ENCODE measurements around the gene GIMAP7.
"Not testable (repeated sequence)": the region's sequence is repeated elsewhere in the genome, so short reads cannot be mapped to it uniquely, and the experiment has no call there.

The GIMAP7 gene

DNA sequence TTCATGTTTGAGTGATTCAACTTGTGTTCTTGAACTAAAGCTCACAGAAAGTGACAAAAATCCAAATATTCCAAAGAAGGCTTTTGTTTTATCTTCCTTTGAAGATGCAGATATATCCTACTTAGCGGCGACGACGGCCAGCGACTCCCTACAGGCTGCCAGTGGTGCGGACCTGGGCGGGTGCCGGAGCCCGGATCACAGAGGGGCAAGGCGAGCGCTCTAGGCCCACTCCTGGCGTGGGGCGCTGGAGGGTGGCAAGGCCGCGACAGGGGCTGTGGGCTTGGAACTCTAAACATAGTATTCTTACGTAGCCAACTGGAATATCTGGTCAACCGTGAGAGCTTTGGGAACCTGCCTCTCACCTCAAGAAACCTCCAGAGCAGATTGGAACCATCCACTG, 914 bp upstream of the GIMAP7 start:
- DNase-seq (ENCODE audit: low read depth): no peak

DNA sequence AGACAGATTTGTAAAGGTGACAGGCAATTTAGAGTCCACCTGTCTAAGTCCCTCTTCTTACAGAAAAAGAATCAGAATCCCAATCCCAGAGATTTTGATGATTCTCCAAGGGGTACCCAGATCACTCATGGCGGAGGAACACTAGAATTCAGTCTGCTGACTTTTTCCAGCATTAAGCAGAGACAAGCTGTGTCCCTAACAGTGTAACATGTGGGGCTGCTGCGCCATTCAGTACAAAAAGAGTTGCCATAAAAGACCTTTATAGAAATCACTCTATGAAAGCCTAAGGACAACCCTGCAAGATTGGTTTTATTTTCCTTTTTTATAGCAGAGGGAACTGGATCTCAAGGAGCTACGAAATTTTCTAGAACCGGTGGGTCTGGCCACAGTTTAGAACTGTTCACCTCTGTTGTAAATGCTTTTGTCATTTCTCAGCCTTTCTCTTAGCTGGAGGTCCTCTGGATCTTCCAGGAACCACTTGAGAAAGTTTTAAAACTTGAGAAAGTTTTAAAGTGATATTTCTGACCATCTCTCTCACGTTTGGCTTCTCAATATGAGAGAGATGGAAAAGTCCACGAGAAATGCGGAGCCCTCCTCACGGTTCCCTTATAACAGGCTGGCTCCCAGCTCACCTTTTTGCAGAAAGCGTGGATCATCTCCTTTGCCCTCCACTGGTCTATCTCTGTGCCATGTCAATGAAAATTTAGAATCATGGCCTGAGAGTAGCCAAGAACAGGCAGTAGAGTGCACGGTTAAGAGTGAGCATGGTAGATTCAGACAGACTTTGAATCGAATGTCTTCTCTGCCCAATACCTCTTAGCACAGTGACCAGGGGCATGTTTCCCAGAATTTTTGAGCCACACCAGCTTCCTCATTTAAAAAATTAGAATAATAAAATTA, 826 bp downstream of the GIMAP7 start:
- no peak for DNase-seq (ENCODE audit: low read depth)

DNA sequence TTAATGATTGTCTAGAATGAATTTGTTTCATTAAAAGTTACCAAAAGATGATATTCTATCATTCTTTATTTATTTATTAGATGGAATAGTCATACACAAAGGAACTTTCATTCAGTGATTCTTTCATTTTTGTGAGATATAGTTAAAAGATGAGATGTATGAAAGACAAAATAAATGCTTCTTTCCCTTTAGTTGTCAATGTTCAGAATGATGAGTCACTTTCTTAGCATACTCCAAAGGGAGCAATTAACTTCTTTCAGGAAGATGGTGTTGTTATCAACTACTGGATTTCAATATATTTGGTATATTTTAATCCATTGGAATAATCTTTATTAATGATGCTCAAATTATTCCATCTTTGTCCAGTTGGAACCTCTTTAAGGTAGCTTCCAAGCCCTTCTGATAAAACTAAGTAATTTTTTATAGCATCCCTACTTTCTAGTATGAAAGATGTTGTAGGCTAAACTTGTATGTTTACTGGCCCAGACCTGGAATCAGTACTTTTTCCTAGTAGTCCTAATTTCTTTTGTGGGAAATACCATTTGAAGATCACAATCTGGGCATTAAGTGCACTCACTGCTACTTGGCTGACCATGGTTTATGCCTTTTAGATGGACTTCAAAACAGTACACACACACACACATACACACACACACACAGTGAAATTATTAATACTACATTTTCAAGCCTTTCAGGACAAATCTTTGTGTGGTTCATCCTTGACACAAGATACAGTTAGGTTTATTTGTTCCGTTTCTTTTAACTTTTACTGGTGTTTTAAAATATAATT, 2.5 kb downstream of the GIMAP7 start:
- no peak for DNase-seq (ENCODE audit: low read depth)

DNA sequence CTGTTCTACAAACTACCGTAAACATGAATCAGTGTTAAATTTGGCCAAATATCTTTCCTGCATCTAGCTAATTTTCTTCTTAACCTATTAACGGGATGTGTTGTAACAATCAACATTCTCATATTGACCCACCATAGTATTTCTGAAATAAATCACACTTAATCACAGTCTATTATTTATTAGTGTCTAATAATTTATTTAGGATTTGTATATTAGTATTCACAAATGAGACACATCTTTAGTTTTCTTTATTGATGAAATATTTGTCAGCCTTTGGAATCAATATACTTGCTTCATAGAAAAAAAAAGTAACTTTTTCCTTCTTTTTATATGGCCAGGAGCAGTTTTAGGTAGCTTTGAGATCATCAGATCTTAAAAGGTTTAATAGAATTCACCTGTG, 4.6 kb downstream of the GIMAP7 start:
- DNase-seq (ENCODE audit: low read depth): no peak

DNA sequence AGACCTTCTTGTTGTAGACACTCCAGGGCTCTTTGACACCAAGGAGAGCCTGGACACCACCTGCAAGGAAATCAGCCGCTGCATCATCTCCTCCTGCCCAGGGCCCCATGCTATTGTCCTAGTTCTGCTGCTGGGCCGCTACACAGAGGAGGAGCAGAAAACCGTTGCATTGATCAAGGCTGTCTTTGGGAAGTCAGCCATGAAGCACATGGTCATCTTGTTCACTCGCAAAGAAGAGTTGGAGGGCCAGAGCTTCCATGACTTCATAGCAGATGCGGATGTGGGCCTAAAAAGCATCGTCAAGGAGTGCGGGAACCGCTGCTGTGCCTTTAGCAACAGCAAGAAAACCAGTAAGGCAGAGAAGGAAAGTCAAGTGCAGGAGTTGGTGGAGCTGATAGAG, 5.5 kb downstream of the GIMAP7 start:
- no peak for DNase-seq (ENCODE audit: low read depth)

DNA sequence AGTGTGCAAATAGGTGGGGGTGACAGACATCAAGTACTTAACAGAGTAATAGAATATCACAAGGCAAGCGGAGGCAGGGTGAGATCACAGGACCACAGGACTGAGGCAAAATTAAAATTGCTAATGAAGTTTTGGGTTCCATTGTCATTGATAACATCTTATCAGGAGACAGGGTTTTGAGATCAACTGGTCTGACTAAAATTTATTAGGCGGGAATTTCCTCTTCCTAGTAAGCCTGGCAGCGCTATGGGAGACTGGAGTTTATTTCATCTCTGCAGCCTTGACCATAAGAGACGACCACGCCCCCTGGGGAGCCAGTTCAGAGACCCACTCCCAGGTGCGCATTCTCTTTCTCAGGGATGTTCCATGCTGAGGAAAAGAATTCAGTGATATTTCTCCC, 8.3 kb downstream of the GIMAP7 start:
- not testable (repeated sequence) for DNase-seq (ENCODE audit: low read depth)

DNA sequence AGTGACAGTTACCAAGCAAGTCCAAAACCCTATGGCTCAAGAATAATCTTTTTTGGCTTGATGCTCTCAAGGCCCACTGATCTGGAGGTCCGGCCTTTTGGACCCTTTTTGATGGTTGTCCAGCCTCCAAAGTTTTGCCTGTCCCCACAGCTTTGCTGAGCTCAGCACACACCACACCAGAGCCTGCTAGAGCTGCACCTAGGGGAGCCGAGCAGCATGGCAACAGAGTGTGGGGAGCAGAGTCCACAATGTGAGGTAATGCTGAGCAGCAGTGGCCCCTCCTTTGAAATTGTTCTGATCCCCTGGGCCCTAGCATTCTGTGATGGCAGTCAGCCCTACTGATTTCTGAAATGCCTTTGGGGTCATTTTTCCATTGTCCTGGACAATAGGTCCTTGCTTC, 9.3 kb downstream of the GIMAP7 start:
- no peak for DNase-seq (ENCODE audit: low read depth)

DNA sequence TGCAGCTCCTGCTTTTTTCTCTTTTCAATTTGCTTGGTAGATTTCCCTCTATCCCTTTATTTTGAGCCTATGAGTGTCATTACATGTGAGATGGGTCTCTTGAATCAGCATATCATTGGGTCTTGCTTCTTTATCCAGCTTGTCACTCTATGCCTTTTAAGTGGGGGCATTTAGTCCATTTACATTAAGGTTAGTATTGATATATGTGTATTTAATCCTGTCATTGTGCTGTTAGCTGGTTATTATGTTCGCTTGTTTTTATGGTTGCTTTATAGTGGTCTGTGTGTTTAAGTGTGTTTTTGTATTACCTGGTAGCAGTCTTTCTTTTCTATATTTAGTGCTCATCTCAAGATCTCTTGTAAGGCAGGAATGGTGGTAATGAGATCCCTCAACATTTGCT, 17.0 kb downstream of the GIMAP7 start:
- no peak for DNase-seq (ENCODE audit: low read depth)

DNA sequence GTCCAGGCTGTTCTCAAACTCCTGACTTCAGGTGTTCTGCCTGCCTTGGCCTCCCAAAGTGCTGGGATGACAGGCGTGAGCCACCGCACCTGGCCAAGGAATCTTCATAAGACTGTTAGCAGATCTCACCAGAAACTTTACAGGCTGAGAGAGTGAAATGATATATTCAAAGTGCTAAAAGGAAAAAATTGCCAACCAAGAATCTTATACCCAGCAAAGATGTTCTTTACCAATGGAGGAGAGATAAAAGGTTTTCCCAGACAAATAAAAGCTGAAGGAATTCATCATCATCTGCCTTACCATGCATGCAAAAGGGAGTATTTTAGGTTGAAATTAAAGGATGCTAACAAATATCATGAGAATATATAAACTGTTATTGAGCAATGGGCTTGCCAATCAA, 23.6 kb downstream of the GIMAP7 start:
- DNase-seq (ENCODE audit: low read depth): no peak

DNA sequence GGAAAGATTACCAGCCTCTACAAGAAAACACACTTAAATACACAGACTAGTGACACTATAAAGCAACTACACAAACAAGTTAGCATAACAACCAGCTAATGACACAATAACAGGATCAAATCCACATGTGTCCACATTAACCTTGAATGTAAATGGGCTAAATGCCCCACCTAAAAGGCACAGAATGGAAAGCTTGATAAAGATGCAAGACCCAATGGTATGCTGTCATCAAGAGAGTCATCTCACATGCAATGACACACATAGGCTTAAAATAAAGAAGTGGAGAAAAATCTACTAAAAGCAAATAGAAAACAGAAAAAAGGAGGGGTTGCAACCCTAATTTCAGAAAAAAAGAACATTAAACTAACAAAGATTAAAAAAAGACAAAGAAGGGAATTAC, 38.5 kb downstream of the GIMAP7 start:
- DNase-seq (ENCODE audit: low read depth): no peak

DNA sequence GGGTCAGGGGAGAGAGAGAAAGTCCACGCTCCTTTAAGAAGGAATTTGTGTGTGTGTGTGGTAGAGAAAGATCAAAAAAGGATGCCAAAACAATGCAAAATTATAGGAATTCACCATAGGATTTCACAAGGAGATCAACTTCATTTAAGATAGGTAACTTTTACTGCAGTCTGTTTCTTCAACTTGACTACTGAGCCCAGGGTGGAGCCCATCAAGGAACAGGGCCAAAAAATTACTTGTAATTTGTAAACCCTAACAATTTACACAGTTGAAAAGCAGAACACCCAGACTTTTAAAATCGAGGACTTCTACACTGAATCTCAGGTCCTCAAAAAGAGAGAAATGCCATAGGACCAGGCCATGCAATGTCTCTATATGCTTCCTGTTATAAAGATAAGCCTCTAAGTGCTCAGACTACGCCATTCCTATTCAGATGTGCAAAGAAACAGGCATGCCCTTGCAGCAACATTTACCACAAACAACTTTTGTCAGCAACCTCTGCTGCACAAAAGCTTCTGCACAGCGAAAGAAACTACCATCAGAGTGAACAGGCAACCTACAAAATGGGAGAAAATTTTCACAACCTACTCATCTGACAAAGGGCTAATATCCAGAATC, 42.0 kb downstream of the GIMAP7 start:
- no peak for DNase-seq (ENCODE audit: low read depth)

DNA sequence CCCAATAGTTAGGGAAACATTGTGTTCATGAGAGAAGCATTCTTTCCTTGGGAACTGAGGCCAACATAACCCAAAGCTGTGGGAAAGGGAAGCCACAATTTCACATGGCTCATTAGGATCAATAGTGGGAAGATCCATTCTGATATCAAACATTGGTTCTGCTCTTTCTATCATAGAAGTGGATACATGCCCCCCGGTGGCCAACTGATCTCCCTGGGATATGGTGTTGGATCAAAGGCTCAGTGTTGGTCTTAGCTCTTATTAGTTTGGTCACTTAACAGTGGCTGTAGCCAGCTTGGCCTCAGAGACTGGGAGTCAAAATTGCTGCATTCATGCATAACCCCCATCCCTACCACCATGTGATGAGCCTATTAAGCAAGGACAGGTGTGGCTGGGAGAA, 45.8 kb downstream of the GIMAP7 start:
- no peak for DNase-seq (ENCODE audit: low read depth)

DNA sequence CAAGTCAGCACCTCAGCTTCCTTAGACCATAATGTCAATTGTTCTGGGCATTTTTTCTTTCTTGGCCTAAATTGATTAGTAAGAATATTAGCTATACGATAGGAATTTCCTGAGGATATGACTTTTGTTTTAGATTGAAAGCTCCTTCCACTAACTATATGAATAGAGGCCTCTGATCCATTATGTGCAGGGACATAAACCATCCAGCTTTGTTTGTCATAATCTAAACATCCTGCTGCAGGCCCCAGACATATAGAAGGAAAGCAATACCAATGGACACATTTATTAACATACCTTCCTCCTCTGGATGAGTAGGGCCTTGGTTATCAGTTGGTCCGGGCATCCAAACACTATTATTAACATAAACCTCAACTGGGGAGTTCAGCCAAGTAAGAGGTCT, 48.2 kb downstream of the GIMAP7 start:
- DNase-seq (ENCODE audit: low read depth): no peak

DNA sequence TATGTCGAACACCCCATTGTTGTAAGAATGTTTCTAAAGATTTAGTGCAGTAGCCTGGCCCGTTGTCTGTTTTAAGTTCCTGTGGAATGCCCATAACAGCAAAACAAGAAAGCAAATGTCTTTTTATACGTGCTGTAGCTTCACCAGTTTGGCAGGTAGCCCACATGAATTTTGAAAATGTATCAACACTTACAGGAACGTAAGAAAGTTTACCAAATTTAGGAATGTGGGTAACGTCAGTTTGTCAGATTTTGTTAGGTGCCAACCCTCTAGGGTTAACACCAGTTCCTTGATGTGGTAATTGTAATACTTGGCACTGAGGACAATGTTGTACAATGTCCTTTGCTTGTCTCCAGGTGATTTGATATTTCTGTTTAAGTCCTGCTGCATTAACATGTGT, 49.3 kb downstream of the GIMAP7 start:
- no peak for DNase-seq (ENCODE audit: low read depth)

DNA sequence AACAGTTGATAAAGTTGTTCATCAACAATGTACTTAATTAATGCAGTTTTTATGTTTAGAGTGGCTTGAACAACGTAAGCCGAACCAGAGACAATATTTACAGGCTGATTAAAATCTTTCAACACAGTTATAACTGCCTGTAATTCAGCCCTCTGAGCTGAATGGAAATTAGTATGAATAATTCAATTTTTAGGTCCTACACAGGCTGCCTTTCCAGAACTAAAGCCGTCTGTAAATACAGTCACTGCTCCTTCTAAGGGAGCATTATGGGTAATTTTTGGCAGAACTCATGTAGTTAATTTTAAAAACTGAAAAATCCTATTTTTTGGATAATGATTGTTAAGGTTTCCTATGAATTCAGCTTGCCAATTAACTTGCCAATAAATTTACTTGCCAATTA, 49.9 kb downstream of the GIMAP7 start:
- DNase-seq (ENCODE audit: low read depth): no peak

DNA sequence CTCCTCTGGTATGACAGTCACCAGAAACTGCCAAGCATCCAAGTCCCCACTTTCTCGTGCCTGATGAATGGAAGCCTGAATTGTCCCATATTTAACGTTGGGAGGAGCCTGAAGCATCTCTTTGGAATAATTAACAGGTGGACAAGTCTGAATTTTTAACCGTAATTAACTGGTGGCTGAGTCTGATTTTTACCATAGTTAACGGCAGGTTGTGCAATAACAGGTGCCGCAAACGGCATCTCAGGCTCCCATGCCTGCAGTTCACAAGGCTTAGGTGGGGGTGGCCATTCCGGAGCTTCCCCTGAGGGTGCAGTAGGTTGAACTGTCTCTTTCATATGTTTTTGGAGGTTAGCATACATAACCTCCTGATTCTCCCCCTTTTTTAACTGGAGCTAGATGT, 50.6 kb downstream of the GIMAP7 start:
- no peak for DNase-seq (ENCODE audit: low read depth)

DNA sequence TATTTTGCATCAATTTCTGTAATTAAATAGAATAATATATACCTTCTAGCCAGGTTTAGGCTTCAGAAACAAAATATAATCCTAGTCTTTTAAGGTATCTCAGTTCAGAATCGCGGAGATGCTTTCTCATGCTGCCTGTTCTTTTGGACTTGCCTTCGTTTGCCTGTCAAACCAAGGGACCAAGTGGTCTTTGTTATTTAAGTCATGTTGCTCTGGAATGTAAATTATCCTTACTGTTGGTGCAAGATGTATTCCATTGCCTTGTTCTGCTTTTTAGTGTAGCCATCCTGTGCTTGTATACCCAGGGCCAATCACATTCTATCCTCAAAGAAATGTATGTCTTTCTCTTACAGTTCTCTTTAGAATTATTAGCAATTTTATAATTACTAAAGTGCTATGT, 51.5 kb downstream of the GIMAP7 start:
- no peak for DNase-seq (ENCODE audit: low read depth)

DNA sequence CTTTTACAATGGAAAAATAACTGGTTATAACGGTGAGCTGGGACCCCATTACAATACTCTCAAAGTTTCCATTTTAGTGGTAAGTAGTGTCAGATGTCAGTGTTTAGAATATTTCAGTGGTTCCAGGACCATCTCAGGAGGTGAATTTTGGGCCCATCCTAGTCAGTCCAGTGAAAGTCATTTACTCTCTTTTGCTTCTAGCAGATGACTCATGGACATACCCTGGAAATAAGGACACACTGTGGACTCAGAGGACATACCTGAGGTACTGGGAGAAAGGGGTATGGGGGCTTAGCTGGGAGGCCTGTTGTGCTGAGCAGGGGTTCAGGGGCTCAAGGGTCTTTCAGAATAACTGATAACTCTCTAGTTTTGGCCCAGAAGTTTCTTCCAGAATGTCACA, 51.9 kb downstream of the GIMAP7 start:
- no peak for DNase-seq (ENCODE audit: low read depth)

DNA sequence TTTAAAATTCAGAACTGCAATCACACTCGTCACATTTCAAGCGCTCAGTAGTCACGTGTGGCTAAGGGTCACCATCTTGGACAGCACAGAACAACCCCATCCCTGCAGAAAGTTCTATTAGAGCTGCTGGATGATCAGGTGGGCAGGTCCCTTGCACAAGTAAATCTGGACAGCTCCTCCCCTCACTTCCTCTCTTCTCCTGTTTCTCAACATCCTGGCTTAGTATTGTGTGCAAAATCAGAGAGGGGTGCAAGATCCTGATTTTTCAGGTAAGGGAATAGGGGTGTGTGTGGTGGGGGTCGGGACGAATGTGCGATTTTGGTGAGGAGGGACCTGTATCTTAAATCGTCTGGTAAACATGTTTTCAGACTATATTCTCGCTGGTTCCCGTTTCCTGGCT, 52.5 kb downstream of the GIMAP7 start, which contains the start of gene GIMAP4:
Gene GIMAP4 (plus strand): TSS at position 222 of the 400 bp plus-strand sequence. CDS start 2,512 bp downstream, outside the sequence.
- no peak for DNase-seq (ENCODE audit: low read depth)

DNA sequence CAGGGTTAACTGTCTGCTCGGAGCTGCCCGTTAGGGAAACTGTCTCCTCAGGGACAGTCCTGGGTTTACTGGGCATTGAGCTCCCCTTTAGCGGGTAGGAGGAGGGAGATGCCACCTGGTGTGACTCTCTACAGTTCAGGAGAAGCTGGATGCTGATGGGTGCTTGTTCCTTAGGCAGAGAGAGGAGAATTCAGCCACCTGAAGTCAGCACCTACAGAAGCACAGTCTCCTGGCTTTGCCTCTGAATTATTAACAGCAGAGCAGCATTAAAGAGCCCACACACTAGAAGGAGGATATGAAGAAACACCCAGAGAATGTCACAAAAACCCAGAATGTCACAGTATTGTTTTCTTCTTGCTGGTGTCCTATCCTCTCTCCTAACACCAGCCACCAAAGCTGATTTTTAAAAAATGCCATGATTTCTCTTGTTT, 53.2 kb downstream of the GIMAP7 start:
- DNase-seq (ENCODE audit: low read depth): no peak

DNA sequence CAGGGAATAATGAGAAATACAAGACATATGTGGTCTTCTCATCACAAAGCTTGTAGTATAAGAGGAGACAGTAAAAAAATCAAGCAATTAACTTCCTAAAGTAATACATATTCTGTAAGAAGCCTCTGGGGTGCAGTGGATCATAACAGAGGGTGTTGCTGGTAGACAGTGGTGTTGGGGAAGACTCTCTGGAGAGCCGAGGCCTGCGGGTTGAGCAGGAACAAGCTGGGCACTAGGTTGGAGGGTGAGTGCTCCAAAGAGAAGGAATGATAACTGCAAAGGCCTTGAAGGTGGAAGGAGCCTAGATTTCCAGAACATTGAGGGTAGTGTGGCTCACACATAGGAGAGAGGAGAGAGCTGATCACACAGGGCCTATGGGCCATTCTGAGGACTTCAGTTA, 54.0 kb downstream of the GIMAP7 start:
- no peak for DNase-seq (ENCODE audit: low read depth)

DNA sequence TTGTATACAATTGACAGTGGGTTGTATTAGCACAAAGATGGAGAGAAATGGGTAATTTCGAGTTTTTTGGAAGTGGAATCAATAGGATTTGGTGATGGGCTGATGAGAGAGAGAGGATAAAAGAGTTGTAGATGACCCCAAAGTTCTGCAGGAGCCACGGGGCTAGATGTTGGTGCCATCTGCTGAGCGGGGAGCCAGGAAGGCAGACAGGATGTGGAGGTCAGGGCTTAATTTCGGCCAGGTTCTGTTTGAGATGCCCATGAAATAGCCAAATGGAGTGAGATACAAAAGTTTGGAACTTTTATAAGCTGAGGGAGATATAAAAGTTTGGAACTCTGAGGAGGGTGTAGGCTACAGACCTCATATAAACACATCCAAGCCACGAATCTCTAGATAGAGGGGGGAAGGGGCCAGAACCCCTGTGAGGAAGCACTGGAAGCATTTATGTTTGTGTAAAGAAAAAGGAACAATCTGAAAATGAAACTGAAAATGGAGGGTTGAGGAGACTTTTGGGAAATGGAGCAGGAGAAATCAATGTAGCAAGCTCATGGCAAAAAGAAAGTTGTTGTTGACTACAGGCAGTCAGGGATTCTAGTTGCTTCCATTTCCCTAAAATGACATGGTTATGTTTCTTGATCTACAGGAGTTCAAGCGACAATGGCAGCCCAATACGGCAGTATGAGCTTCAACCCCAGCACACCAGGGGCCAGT, 54.7 kb downstream of the GIMAP7 start:
- no peak for DNase-seq (ENCODE audit: low read depth)

Data from T-helper 22 cell (primary cell).